HTR-8/SVneo (cell line): ENCODE measurements around the gene C1QBP.
A peak's percentile ranks its signal among the peaks of the same experiment; 100 is the strongest.
"Not testable (repeated sequence)": the region's sequence is repeated elsewhere in the genome, so short reads cannot be mapped to it uniquely, and the experiment has no call there.

Source experiments
- DNase-seq: peaks from one replicate; pipeline ENCODE4 v3.0.0; 2011; ENCODE audit warnings: low spot score, mixed read lengths; ENCODE audit not compliant: insufficient read length
- FAIRE-seq: peaks from 2 replicates; lab custom pipeline; 2011; peaks lifted over from hg19 to GRCh38; lab: Jason Lieb, UNC

The C1QBP gene

DNA sequence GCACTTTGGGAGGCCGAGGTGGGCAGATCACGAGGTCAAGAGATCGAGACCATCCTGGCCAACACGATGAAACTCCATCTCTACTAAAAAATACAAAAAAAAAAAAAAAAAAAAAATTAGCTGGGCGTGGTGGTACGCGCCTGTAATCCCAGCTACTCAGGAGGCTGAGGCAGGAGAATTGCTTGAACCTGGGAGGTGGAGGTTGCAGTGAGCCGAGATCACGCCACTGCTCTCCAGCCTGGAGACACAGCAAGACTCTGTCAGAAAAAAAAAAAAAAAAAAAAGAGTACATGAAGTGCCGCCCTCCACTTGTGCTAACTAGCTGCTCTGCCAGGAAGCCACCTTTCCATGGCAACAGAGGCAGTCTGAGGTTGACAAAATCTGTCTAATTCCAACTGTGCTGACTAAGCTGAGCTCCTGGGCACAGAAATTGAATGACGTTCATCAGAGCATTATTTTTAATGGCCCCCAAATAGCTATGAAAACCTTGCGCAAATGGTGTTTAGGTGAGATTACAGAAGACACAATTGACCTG lies 3.1 kb downstream of the C1QBP start:
- FAIRE-seq, DNase-seq: not testable (repeated sequence)

DNA sequence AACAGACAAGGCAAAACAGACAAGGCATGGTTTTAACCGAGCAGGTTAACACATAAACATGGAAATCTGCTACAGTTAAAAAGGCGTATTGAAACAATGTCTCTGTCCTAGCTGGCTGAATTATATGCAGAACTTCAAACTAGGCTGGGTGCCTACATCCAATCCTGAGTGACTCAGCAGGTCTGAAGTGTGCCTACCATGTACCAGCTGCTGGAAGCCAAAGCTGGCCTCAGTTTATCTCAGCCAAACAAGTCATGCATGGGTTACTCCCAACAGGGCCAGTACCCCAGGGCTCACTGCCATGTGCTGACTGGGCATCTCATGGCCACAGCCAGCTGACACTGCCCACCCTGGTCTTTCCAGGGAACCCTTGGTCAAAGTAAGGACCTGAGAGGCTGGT lies 4.0 kb downstream of the C1QBP start:
- DNase-seq: no peak
- FAIRE-seq: no peak

DNA sequence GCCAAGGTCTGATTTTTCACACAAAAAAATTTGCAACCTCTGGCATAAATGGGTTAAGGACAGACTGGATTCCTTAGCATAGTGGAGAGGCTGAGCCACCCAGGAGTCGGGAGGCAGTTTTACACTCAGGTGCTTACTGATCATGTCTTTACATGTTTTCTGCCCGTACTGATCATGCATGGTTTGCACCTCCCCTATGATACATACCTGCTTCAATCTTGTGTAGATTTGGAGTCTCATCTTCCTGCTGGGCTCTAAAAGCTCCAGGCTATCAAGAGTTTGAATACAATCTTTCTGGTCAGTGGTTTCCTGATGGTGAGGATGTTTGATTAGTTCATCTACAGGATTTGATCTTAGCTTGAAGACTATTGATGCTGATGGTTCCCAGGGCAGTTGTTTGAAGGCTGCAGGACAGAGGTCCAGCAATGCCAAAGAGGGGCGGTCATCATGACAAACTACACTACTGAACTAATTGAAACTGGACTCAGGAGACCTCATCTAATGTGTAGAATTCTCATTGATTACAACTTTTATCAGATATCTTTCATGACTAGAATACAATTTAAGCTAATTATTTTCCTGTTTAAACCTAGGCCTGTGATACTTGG lies 6.9 kb downstream of the C1QBP start:
- FAIRE-seq (no peak), DNase-seq (no peak)

DNA sequence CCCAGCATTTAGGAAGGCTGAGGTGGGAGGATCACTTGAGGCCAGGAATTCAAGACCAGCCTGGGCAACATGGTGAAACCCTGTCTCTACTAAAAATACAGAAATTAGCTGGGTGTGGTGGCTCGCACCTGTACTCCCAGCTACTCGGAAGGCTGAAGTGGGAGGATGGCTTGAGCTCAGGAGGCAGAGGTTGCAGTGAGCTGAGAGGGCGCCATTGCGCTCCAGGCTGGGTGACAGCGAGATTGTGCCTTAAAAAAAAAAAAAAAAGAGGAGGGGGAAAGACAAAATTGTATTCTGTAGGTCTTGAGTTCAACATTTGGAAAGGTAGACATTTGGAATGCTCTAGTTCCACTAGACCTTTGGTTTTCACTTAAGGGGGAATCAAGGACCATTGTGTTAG lies 7.7 kb downstream of the C1QBP start:
- not testable (repeated sequence) for DNase-seq

DNA sequence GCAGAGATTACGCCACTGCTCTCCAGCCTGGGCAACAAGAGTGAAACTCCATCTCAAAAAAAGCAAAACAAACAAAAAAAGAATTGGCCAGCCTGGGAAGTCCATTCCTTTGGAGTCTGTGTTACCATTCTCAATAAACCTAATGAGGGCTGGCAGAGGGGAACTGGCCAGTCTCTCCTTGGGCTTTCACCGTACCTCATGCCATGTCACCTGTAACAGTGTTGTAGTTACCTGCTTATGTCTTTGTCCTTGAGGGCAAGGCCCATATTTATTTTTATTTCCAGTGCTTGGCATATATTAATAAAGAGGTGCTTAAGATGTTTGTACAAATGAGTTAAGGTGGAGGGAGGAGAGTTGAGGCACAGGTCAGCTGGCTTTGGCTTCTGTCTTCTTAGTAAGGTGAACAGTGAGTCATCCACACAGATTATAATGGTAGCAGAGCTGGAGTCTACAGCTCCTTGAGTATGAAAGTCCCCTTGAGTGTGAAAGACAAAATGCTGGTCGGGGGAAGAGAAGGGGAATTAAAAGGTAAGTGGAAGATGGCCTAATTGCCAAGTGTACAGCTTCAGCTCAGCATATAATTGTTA lies 8.4 kb downstream of the C1QBP start:
- no peak for FAIRE-seq
- no peak for DNase-seq

More for the DNA sequence above, 7.7 kb downstream of the C1QBP start:
- FAIRE-seq: not testable (repeated sequence)

DNA sequence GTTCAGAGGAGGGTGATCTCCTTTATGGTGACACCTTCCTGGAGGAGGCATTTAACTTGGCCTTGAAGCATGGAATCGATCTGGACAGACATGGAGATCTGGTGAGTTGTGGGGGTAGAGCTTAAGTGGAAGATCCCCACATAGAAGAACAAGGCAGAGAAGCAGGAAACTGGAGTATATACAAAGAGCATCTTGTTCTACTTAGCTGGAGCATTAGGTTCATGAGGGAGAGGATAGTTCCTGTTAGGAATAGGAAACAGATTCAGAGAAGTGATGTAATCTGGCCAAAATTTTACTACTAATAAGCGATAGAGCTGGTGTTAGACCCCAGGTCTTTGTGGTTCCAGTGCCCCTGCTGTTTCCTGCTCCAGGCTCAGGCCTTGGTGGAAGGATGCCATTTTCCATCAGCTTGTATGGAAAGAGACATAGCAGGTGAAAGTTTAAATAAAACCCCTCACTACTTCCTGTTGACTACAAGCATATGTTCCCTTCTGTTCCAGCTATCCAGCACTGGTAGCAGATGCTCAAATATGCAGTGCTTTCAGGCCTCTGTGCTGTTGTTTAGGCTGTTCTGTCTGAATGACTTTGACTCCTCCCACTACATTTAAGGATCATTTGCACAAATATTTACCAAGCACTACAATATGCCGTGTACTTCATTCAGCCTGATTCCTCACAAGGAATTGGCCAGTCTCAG lies 9.6 kb downstream of the C1QBP start:
- FAIRE-seq: no peak

DNA sequence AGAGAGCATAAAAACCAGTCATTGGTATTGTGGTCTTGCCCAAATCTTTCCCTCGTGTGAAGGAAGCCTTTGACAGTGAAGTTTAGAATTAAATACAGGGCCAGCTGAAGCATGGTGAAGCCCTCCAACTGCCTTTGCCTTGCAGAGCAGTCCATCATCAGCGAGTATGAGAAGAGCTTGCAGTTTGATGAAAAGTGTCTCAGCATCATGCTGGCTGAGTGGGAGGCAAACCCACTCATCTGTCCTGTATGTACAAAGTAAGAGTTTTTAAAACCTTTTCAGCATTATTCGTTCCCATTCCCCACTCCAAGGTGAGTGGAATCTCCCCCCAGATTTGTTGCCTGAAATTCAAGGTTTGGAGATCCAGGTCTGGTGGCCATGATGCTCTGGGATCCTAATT lies 13.1 kb downstream of the C1QBP start:
- DNase-seq (no peak), FAIRE-seq (no peak)

More for the DNA sequence above, 9.6 kb downstream of the C1QBP start:
- DNase-seq: no peak

DNA sequence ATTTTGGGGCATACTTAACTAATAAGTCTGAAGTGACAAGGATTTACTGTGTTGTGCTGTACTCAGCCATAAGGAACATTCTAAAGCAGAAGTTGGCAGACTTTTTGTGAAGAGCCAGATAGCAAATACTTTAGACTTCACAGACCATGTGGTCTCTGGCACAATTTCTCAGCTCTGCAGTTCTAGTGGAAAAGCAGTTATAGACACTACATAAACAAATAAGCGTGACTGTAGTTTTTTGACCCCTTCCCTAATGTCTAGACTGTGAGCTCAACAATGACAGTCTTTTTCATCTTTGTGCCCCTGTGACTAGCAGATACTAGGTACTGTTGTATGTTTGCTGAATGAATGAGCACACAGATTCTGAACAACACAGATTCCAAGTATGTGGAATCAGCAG lies 14.0 kb downstream of the C1QBP start:
- FAIRE-seq: no peak
- no peak for DNase-seq

DNA sequence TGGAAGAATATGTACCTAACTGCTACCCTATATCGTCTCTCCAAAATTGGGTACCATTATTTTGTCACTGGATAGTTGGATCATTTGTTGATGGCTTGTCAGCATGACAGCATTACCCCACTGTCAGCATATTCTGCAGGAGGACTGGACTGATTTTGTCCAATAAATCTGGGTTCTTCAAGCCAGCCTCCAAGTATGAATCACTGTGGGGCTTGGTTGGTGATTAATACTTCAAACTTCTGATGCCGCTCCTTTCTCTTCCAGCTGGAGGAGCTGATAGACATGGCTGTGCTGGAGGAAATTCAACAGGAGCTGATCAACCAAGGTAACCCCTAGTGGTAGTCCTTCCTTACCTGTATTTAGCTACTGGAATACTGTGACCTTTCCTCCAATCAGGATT lies 16.4 kb downstream of the C1QBP start:
- no peak for FAIRE-seq
- DNase-seq: peak; percentile 40

DNA sequence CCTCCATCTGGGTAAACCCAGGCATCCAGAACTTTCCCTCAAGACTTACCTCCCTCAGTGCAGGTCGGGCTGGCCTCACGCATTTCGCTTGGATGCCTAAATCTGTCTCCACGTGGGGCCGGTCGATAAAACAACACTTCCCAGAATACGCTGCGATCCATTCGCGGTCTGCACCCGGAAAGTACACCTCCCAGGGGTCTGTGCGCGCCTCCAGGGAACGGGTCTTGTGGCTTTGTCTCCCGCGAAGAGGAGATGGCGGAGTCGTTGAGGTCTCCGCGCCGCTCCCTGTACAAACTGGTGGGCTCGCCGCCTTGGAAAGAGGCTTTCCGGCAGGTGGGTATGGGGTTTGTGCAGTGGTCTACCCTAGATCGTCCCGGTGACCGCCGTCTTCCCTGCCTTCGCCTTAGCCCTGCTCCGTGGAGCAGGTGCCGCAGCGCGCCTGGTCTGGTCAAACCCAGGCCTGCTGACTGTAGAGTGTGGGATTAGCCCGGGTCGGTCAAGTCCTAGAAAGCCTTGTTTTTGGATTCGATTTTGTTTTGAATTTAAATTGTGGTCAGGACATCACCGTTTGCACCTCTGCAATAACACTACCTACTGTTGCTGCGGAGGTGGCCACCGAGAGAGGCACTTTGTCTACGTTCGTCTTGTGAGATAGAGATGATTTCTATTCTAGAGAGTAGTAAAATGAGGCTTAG lies 18.8 kb downstream of the C1QBP start, which contains the start of gene RPAIN:
Gene RPAIN (plus strand): TSS at position 224 of the 695 bp plus-strand sequence. CDS start 29 bp downstream, at position 253.
- FAIRE-seq: peak; percentile 57

DNA sequence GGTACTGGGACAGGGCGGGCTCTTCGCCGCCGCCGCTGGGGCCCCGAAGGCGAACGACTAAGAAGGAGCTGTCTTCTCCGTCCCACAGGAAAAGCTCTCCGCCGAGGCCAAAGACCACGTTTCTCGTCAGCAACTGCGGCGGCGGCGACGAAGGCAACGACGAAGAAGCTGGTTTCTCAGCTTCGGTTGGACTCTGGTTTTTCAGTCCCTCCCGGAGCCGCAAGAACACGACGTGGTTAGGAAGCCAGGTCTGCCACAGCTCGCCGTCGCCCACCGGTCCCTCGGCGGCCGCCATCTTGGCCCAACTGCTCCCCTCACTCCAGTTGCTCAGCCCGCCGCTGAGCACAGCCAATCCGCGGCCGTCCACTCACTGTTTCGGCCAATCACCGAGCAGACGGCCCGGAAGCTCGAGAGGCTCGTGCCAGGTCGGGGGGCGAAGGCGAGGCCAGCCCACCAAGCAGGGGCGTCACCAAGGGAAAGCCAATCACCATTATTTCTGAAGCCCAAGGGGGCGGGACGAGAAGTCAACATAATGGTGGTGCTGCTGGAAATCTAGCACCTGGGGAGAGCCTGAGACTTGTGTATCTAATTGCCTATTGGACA lies 19.5 kb downstream of the C1QBP start, which contains the start of gene NUP88:
Gene NUP88 (minus strand): TSS at position 307 of the 603 bp plus-strand sequence. CDS start 12 bp downstream, at position 295.
- FAIRE-seq (peak; percentile 96), DNase-seq (peak; percentile 99)

More for the DNA sequence above, 18.8 kb downstream of the C1QBP start, which contains the start of gene RPAIN:
- peak; percentile 95 for DNase-seq

DNA sequence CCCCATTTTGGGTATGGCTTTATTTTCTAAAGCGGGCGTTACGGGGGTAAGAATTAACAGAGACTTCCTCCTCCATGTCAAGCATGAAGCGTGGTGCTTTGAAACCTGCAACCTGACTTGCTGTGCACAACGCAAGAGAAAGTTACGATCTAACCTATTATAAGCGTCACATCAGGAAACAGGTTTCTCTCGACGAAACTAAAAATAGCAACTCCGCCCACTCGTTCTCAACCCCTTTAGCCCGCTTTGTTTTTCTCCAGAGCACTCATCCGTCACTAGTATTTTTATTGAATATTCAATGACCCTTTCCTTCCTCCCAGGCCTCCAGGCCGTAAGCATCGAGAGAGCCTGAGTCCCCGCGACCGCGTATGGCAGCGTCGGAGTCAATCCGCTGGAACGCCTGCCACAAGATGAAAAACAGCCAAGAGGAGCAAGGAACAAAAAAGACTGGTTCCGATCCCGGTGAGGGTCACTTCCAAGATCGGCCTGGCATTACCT lies 20.0 kb downstream of the C1QBP start:
- DNase-seq: no peak
- FAIRE-seq: no peak

DNA sequence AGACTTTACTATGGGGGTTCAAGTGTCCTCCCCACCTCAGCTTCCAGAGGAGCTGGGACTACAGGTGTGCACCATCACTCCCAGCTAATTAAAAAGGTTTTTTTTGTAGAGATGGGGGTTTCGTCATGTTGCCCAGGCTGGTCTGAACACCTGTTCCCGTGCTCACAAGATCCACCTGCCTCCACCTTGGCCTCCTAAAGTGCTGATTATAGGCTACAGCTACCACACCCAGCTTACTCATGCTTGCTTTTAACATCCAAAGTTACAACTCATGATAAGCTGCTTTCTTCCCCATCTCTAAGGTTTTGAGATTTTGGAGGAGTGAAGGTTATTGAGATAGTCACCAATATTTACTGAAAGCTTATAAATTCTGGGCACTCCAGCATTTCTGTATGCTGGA lies 22.1 kb downstream of the C1QBP start:
- no peak for FAIRE-seq
- DNase-seq: no peak

DNA sequence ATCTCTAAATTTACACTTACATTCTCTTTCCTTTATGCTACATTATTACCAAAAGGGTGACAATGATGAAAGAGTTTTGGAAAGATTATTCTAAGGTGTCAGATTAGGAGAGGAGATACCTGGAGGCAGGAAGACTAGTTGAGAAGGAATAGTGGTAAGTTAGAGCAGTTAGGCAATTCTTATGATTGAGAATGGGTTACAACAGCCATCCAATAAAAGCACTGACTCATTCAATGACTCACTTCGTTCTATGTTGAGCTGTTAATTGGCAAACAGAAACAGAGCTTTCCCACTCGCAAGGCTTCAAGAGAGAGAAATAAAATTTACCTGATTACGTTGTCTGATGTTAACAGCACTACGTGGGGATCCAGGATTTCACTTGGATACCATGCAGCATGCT lies 25.3 kb downstream of the C1QBP start:
- FAIRE-seq (no peak), DNase-seq (peak; percentile 29)

DNA sequence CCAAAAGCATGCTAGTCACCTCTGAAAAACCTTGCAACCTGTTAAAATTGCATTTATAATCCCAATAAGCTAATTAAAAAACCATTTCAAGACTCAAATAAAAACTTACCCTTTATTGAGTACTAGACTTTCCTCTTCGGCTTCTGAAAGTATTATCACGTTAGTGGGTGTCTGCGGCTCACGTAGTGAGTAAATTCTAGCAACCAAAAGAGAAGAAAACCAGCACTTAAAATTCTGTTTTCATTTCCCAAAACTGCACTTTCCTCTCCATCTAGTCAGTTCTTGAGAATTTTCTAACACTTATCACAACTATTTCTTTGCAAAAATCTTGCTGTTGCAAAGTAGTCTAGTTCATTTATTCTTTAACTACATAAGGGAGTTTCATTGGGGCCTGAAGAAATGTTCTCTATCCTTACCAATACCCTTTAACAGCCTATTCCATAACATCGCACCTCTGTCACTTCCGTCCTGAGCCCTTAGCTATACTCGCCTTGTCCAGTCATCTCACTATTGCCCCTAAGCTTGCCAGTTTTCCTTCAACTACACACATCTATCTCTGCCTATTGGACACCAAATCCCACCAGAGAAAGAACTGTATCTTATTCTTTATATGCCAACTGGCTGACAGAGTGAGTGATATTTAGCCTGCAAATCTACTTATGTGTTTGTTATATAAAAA lies 28.2 kb downstream of the C1QBP start:
- DNase-seq (no peak), FAIRE-seq (no peak)

DNA sequence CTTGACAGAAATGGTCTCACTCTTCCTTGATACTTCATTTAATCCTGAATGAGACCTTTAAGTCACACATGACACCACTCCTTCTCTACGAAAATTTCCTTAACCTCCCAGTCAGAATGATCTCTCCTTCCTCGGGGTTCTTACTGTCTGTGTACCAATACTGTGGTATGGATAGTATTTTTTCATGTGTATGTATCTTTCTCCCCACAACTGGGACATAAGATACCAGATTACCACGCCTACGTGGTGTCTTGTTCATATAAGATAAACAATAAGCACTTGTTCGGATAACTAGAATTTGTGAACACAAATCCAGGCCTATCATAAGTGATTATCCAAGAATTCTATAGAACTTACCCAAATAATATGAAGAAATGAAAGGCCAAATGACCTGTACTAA lies 30.8 kb downstream of the C1QBP start:
- DNase-seq (no peak), FAIRE-seq (no peak)

DNA sequence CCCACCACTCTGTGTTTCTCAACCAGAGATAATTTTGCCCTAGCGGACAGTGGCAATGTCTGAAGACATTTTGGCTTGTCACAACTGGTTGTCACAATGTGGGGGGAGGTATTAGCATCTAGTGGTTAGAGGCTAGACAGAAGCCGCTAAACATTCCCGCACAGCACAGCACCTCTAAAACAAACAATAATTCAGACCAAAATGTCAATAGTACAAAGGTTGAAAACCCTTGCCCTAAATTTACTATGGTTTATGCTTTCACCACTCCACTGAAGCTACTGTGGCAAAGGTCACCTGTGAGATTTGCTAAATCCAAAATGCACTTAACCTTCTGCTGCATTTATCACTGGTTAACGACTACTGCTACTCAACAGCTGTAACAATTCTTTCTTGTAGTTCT lies 33.6 kb downstream of the C1QBP start:
- DNase-seq (no peak), FAIRE-seq (no peak)

DNA sequence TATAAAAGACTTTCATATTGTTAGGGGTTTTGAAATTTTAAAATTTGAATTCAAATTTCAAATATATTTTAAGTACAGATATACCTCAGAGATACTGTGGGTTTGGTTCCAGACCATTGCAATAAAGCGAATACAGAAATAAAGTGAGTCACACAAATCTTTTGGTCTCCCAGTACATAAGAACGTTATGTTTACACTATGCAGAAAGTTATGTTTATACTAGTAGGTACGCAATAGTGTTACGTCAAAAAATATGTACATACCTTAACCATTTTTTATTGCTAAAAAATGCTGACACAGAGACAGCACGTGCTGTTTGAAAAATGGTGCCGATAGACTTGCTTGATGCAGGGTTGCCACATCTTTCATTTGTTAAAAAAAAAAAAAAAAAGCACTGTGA lies 39.2 kb downstream of the C1QBP start:
- FAIRE-seq: no peak
- DNase-seq: no peak

DNA sequence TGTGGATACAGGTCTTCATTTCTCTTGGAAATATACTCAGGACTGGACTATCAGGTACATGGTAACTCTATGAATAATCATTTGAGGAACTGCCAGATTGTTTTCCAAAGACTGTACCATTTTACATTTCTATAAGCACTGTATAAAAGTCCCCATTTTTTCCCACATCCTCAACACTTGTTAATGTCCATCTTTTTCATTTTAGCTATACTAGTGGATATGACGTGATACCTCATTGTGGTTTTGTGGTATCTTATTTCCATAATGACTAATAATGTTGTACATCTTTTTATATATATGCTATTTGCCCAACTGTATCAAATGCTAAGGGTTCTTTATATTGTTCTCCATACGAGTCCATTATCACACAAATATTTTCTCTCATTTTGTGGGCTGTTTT lies 42.3 kb downstream of the C1QBP start:
- no peak for DNase-seq
- no peak for FAIRE-seq
